ENCODE results near the gene SLC35F5.
A peak's percentile ranks its signal among the peaks of the same experiment; 100 is the strongest.

The SLC35F5 gene

DNA sequence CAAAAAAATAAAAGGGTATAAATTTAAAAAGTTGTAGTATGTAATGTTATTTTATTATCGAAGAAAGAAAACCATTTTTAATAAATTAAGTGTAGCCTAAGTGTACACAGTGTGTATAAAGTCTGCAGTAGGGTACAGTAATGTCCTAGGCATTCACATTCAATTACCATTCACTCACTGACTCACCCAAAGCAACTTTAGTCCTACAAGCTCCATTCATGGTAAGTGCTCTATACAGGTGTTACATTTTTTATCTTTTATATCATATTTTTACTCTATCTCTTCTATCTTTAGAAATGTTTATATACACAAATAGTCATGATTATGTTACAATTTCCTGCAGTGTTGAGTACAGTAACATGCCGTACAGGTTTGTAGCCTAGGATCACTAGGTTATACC, 69.9 kb downstream of the SLC35F5 start:
- H3K4me3 ChIP-seq (replicated peaks in 1 of 2; ENCODE audit: low read depth in 2 of 2, low read length in 2 of 2), result no peak overlapping the region
- DNase-seq (ENCODE audit: low read depth in 2 of 2), result peak in 1 of 2 donors; percentile 49
- TF ChIP-seq, protein P1, sequence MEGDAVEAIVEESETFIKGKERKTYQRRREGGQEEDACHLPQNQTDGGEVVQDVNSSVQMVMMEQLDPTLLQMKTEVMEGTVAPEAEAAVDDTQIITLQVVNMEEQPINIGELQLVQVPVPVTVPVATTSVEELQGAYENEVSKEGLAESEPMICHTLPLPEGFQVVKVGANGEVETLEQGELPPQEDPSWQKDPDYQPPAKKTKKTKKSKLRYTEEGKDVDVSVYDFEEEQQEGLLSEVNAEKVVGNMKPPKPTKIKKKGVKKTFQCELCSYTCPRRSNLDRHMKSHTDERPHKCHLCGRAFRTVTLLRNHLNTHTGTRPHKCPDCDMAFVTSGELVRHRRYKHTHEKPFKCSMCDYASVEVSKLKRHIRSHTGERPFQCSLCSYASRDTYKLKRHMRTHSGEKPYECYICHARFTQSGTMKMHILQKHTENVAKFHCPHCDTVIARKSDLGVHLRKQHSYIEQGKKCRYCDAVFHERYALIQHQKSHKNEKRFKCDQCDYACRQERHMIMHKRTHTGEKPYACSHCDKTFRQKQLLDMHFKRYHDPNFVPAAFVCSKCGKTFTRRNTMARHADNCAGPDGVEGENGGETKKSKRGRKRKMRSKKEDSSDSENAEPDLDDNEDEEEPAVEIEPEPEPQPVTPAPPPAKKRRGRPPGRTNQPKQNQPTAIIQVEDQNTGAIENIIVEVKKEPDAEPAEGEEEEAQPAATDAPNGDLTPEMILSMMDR (IDR thresholded peaks at IDR 0.05; ENCODE audit: low read depth, low read length), result no peak

DNA sequence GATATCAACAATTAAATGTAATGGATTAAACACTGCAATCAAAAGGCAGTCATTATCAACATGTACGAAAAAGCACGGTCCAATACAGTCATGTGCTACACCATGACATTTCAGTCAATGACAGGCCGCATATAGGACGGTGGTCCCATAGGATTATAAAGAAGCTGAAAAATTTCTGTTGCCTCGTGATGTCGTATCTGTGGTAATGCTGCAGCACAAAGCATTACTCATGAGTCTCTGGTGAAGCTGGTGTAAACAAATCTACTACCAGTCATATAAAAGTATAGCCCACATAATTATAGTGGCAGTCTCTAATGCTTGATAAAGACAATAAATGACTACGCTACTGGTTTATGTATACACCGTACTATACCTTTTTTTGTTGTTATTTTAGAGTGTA, 71.0 kb downstream of the SLC35F5 start:
- peak in 1 of 2 donors; percentile 53 for DNase-seq (ENCODE audit: low read depth in 2 of 2)
- TF ChIP-seq, protein P1 (IDR thresholded peaks at IDR 0.05; ENCODE audit: low read depth, low read length), result no peak
- no peak overlapping the region for H3K4me3 ChIP-seq (replicated peaks in 1 of 2; ENCODE audit: low read depth in 2 of 2, low read length in 2 of 2)

DNA sequence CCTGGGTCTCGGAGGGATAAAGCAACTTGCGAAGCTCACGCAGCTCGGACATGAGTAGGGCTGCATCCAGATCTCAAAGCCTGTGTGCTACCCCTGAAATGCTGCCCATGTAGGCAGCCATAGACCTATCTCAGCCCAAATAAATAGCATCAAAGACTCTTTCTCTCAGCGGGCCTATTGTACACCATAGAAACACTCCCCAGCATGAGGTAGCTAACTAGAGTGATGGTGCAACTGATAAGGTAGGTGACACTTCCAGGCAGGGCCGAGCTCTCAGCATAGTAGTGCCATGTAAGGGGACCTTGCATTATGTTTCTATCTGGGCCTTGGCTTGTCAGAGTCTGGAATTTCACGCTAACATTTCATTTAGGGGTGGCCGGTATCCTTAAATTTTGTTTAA, 77.0 kb downstream of the SLC35F5 start:
- no peak overlapping the region for H3K4me3 ChIP-seq (replicated peaks in 1 of 2; ENCODE audit: low read depth in 2 of 2, low read length in 2 of 2)
- no peak for DNase-seq (ENCODE audit: low read depth in 2 of 2)
- TF ChIP-seq, protein P1 (IDR thresholded peaks at IDR 0.05; ENCODE audit: low read depth, low read length), result no peak

DNA sequence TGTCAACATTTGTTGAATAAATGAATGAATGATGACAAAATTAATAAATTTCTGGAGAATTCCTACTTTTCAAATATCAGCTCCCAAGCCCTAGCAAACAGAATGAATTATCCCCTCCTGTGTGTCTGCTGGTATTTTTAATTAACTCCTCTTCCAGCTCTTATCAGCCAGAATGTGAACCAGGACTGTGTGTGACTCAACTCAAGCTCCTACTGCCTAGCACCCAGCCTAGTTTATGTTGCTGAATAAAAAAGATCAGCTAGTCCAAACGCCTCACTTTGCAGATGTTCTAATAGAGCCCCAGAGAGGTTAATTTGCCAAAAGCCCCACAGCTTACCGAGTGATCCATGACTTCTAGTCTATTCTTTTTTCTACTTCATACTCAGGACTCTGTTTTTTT, 79.1 kb downstream of the SLC35F5 start:
- TF ChIP-seq, protein P1 (IDR thresholded peaks at IDR 0.05; ENCODE audit: low read depth, low read length), result no peak
- H3K4me3 ChIP-seq (replicated peaks in 1 of 2; ENCODE audit: low read depth in 2 of 2, low read length in 2 of 2), result no peak overlapping the region
- DNase-seq (ENCODE audit: low read depth in 2 of 2), result peak in 1 of 2 donors; percentile 6

DNA sequence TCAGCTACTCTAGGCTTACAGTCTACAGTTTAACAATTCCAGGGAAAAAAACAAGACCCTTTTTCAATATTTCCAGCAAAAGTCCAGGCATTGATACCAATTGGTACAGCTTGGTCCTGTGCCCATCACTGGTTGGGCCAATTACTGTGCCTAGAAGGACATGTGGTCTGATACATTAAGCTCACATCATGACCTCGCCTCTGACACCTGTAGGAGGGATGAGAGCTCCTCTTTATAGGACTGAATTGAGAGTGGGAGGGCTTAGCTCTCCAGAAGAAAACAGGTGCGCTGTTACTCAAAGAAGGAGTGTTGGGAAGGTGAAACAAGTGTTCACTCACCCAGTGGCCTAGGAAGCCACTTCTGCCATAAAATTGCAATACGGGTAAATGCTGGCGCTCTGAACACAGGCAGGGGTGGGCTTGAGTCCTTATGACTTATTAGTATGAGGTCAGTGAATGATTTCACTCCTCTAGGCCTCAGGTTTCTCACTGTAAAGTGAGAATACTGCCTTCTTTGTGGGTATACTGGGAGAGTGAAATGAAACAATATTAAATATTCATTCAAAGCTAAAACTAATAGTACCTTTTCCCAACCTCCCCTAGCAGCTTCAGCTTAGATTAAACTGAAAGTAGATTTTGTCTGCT, 79.7 kb downstream of the SLC35F5 start:
- no peak overlapping the region for H3K4me3 ChIP-seq (replicated peaks in 1 of 2; ENCODE audit: low read depth in 2 of 2, low read length in 2 of 2)
- DNase-seq (ENCODE audit: low read depth in 2 of 2), result no peak
- TF ChIP-seq, protein P1 (IDR thresholded peaks at IDR 0.05; ENCODE audit: low read depth, low read length), result no peak

DNA sequence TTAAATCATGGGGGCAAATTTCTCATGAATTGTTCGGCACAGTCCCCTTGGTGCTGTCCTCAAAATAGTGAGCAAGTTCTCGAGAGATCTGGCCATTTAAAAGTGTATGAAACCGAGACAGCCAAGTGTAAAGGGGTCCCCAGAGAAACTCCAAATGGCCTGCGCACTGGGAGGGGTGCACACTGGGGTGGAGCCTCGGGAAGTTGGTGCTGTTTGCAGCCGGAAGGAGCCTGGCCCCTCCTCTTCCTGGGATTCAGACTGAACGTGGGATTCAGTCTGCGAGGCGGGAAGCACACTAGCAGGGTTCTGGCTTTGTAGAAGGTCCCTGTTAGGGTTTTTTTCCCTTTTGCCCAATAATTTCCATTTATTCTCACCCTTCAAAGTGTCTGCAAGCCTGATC, 80.6 kb downstream of the SLC35F5 start:
- TF ChIP-seq, protein P1 (IDR thresholded peaks at IDR 0.05; ENCODE audit: low read depth, low read length), result no peak
- no peak overlapping the region for H3K4me3 ChIP-seq (replicated peaks in 1 of 2; ENCODE audit: low read depth in 2 of 2, low read length in 2 of 2)
- DNase-seq (ENCODE audit: low read depth in 2 of 2), result no peak
